PC-9 (cell line): ENCODE data around the gene JAML. TPM values are rescaled to one million over a fixed set of nuclear protein-coding genes. Genes with fewer than 3 reads are reported as not detected.
A peak's percentile ranks its signal among the peaks of the same experiment; 100 is the strongest.

Experiments
- BruUV-seq: library from RNA; stranded (reverse); fragments of 400-500 nt; replicated peaks from 2 replicates; lab custom pipeline; 2021; lab: Mats Ljungman, UMichigan
- CTCF ChIA-PET: fragments of 300-600 bp; sonication (Branson Sonifier 250); formaldehyde crosslinking; loops from one replicate; lab custom pipeline; 2022; ENCODE audit warnings: antibody characterized with exemption; lab: Charles Lee
- POLR2A ChIA-PET: fragments of 300-600 bp; sonication (Branson Sonifier 250); formaldehyde crosslinking; loops from one replicate; lab custom pipeline; 2022; ENCODE audit warnings: antibody characterized with exemption; ENCODE audit not compliant: unreplicated experiment; lab: Charles Lee
- DNase-seq, 2 experiments: peaks; one replicate each; pipeline versions ENCODE4 v3.0.0 to v3.0.0-alpha.2; 2015 to 2022; ENCODE audit warnings: mixed read lengths in 1 of 2
- H2AFZ ChIP-seq: fragments of 200-600 bp; sonication (generic); 2 replicates; pipeline ENCODE4 v1.8.1; 2017; ENCODE audit warnings: antibody characterized with exemption
- H3F3A ChIP-seq: fragments of 200-600 bp; sonication (generic); 2 replicates; pipeline ENCODE4 v1.8.1; 2017; ENCODE audit warnings: antibody characterized with exemption, mild to moderate bottlenecking, low read depth; ENCODE audit not compliant: insufficient read depth
- H3K27ac ChIP-seq: fragments of 200-600 bp; sonication (generic); 2 replicates; pipeline ENCODE4 v1.6.1; 2016; ENCODE audit warnings: mixed run types
- H3K27me3 ChIP-seq: fragments of 200-600 bp; sonication (generic); 2 replicates; pipeline ENCODE4 v1.6.1; 2016; ENCODE audit warnings: low read depth, mixed run types; ENCODE audit not compliant: insufficient read depth
- H3K36me3 ChIP-seq: fragments of 200-600 bp; sonication (generic); 2 replicates; pipeline ENCODE4 v1.6.1; 2016; ENCODE audit warnings: low read depth, mixed run types
- H3K4me1 ChIP-seq: fragments of 200-600 bp; sonication (generic); replicated peaks from 2 replicates; pipeline ENCODE4 v1.6.1; 2016; ENCODE audit warnings: mixed run types; ENCODE audit not compliant: insufficient read depth
- H3K4me2 ChIP-seq: fragments of 200-600 bp; sonication (generic); 2 replicates; pipeline ENCODE4 v1.6.1; 2017; ENCODE audit warnings: mixed run types
- H3K4me3 ChIP-seq: fragments of 200-600 bp; sonication (generic); 2 replicates; pipeline ENCODE4 v1.6.1; 2016; ENCODE audit warnings: mixed run types
- H3K79me2 ChIP-seq: fragments of 200-600 bp; sonication (generic); 2 replicates; pipeline ENCODE4 v1.6.1; 2017; ENCODE audit warnings: low read depth, mixed run types
- H3K9me2 ChIP-seq: fragments of 200-600 bp; sonication (generic); 2 replicates; pipeline ENCODE4 v1.8.1; 2017; ENCODE audit warnings: mild to moderate bottlenecking; ENCODE audit not compliant: insufficient read depth
- H3K9me3 ChIP-seq: fragments of 200-600 bp; sonication (generic); 2 replicates; pipeline ENCODE4 v1.8.1; 2016; ENCODE audit warnings: low read depth; ENCODE audit not compliant: insufficient read depth
- H4K20me1 ChIP-seq: fragments of 200-600 bp; sonication (generic); 2 replicates; pipeline ENCODE4 v1.8.1; 2017; ENCODE audit not compliant: insufficient read depth
- EZH2 ChIP-seq: fragments of 200-600 bp; sonication (generic); IDR thresholded peaks from 2 replicates; pipeline ENCODE4 v1.8.0; 2017; ENCODE audit warnings: antibody characterized with exemption, low read depth
- intact Hi-C: fragments of 100-400 bp; cut with micrococcal nuclease; formaldehyde crosslinking; loops from one replicate; pipeline ENCODE4 v1.10.0; 2022; ENCODE audit not compliant: unreplicated experiment
- total RNA-seq: library from RNA; stranded (reverse); gene quantifications from 2 replicates; pipeline ENCODE4 v1.2.3, GENCODE V29; 2021
- TF ChIP-seq, protein P1 (sequence below): fragments of 200-600 bp; sonication (generic); conservative IDR thresholded peaks from 2 replicates; pipeline ENCODE4 v1.6.1; 2017; ENCODE audit warnings: mixed run types, antibody characterized with exemption, mild to moderate bottlenecking, moderate library complexity

JAML gene
- total RNA-seq, 1 experiment from 2014 or later = not detected

DNA sequence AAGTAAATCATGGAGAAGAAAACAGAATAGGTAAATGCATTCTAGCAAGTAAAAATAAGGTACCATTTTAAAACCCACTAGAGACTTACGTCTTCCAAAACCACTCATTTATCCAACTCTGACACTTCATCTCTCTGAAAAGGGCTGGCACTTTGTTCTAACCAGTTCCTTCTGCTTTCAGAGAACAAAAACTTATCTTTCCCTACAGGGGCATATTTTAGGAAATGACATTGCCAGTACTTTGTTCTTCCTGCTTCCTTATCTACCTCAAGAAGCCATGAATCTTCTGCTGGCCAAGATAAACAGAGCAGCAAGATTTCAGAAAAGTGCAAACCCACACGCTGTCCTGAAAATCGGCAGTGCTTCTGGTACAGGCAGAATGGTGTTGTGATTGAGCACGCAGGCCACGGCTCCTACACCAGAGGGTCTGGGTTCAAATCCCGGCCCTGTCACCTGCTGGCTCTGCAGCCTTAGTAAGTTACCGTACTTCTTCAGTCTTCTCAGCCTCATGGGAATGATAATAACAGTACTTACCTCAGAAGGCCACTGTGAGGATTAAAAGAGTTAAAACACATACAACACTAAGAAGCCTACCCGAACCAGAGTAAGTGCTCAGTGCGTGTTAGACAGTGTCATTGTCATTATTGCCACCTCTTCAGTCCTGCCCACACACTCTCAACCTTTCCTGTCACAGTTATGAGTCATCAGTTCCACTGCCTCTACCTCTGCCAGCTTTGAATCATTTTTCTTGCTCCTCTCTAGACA is 16.4 kb upstream of the JAML start:
- no peak for TF ChIP-seq EZH2
- TF ChIP-seq, protein P1, sequence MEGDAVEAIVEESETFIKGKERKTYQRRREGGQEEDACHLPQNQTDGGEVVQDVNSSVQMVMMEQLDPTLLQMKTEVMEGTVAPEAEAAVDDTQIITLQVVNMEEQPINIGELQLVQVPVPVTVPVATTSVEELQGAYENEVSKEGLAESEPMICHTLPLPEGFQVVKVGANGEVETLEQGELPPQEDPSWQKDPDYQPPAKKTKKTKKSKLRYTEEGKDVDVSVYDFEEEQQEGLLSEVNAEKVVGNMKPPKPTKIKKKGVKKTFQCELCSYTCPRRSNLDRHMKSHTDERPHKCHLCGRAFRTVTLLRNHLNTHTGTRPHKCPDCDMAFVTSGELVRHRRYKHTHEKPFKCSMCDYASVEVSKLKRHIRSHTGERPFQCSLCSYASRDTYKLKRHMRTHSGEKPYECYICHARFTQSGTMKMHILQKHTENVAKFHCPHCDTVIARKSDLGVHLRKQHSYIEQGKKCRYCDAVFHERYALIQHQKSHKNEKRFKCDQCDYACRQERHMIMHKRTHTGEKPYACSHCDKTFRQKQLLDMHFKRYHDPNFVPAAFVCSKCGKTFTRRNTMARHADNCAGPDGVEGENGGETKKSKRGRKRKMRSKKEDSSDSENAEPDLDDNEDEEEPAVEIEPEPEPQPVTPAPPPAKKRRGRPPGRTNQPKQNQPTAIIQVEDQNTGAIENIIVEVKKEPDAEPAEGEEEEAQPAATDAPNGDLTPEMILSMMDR = no peak
- POLR2A ChIA-PET = no interaction called here
- no peak overlapping the region for H2AFZ ChIP-seq
- DNase-seq = peak; percentile 60 to 100
- H3K9me2 ChIP-seq = no peaks in the 10 kb centered on the region
- H3K27me3 ChIP-seq = no peaks in the 10 kb centered on the region
- peaks cover 43% of the 10 kb centered on the region for H3K79me2 ChIP-seq
- TSS peak; percentile 29 for BruUV-seq
- H3K9me3 ChIP-seq = no peaks in the 10 kb centered on the region
- H3K4me1 ChIP-seq = peaks cover 54% of the 10 kb centered on the region
- no peaks in the 10 kb centered on the region for H4K20me1 ChIP-seq
- H3K36me3 ChIP-seq = no peaks in the 10 kb centered on the region
- intact Hi-C loops = loop anchor here (1.0 kb wide), 3 partner anchors 8 to 34 kb away; partner anchors contain the start of gene MPZL3
- peaks cover 23% of the 10 kb centered on the region for H3F3A ChIP-seq
- peak overlapping the region; percentile 83 for H3K27ac ChIP-seq
- peak overlapping the region; percentile 81 for H3K4me2 ChIP-seq
- H3K4me3 ChIP-seq = peak overlapping the region; percentile 35; the same call in 1 of the 2 replicates
- CTCF ChIA-PET = interaction anchor here (0.6 kb wide), 2 partner anchors 15 to 306 kb away, joined by 4 to 5 read pairs; no protein-coding TSS in a partner anchor

DNA sequence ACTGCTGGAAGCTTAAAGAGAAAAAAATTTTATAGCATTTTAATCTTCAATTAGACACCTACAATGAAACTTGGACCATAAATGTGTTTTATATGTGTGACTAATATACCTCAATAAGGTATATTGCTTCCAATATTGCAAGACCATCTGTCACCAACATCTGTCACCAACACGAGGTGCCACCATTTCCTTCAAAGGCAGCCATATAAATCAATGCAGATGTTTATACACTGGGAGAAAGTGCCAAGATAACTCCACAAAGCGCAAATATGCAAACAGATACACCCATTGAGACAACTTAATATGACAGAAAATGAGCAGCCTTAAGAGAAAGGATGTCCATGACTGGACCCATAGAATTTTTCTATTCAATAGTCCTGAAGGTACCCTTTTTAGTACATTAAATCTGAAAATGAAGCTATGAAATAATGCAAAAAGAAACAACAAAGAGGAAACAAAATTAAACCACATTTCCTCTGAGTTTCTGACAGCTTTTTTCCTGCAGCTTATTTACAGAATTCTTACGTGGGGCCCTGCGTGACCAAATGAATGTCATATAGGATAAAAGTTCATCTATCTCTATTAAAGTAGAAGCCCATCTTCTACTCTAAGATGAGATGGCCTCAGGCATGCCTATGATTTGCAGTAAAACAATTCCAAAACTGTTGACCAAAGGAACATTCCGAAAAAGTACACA is 14.8 kb upstream of the JAML start:
- CTCF ChIA-PET = interaction anchor here (0.8 kb wide), 1 partner anchor 8 kb away, joined by 3 read pairs; no protein-coding TSS in a partner anchor
- intact Hi-C loops = no loop called here
- Histone ChIP-seq H2AFZ (no peak overlapping the region), H3K4me2 (peak overlapping the region; percentile 81; the same call in 1 of the 2 replicates), H3F3A (peaks cover 24% of the 10 kb centered on the region), H3K4me3 (no peak overlapping the region), H3K4me1 (peaks cover 56% of the 10 kb centered on the region), H3K9me2 (no peaks in the 10 kb centered on the region), H3K79me2 (peaks cover 43% of the 10 kb centered on the region), H3K27ac (peak overlapping the region; percentile 83; the same call in 1 of the 2 replicates), H3K27me3 (no peaks in the 10 kb centered on the region), H4K20me1 (no peaks in the 10 kb centered on the region), H3K9me3 (no peaks in the 10 kb centered on the region), H3K36me3 (no peaks in the 10 kb centered on the region)
- no TSS peak for BruUV-seq
- TF ChIP-seq, protein P1 = no peak
- no peak for TF ChIP-seq EZH2
- POLR2A ChIA-PET = no interaction called here
- no peak for DNase-seq

DNA sequence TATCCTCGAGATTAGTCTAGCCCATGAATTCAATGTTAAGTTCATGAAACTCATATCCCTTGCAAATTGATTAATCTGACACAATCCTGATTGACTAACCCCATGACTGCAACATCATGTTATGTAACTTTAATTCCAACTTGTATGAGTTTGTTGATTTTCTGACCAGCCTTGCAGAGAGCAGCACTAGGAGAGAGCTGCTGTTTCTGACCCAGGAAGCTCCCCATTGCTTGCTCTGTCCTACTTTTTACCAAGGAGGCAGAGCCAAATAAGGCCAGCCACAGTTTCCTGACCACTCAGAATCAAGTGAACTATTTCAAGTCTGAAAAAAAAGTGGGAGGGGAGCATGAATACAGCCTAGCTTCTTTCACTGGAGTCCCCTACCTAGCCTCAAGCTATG is 14.1 kb upstream of the JAML start:
- Histone ChIP-seq H3K9me3 (no peaks in the 10 kb centered on the region), H3K4me2 (peak overlapping the region; percentile 9; the same call in 1 of the 2 replicates), H4K20me1 (no peaks in the 10 kb centered on the region), H3K4me1 (peaks cover 63% of the 10 kb centered on the region), H3F3A (peaks cover 31% of the 10 kb centered on the region), H3K36me3 (peaks cover 4% of the 10 kb centered on the region; the same call in 1 of the 2 replicates), H3K79me2 (peaks cover 37% of the 10 kb centered on the region), H3K27me3 (no peaks in the 10 kb centered on the region), H3K27ac (peak overlapping the region; percentile 34; the same call in 1 of the 2 replicates), H3K9me2 (no peaks in the 10 kb centered on the region), H3K4me3 (no peak overlapping the region), H2AFZ (no peak overlapping the region)
- intact Hi-C loops = no loop called here
- ChIA-PET CTCF (interaction anchor here (0.8 kb wide), 1 partner anchor 9 kb away, joined by 3 read pairs; no protein-coding TSS in a partner anchor), POLR2A (no interaction called here)
- no peak for TF ChIP-seq EZH2
- TF ChIP-seq, protein P1 = no peak
- no TSS peak for BruUV-seq
- no peak for DNase-seq
